B cell (primary cell): ENCODE results near the gene EFNA5. TPM values are rescaled to one million over a fixed set of nuclear protein-coding genes. Genes with fewer than 3 reads are reported as not detected.

ENCODE experiments used
- ATAC-seq: fragments of 200-7000 bp; cut with Tn5 transposase; one replicate; pipeline ENCODE4 v1.10.0; 2021; ENCODE audit warnings: low read depth, mild to moderate bottlenecking, moderate number of reproducible peaks, moderate library complexity
- CTCF ChIA-PET: fragments of 350-600 bp; sonication (Branson Sonifier 250); formaldehyde crosslinking; loops from one replicate; lab custom pipeline; 2021; ENCODE audit warnings: antibody characterized with exemption, inconsistent platforms; lab: Charles Lee
- POLR2A ChIA-PET: fragments of 350-600 bp; sonication (Branson Sonifier 250); formaldehyde crosslinking; loops from one replicate; lab custom pipeline; 2021; ENCODE audit warnings: antibody characterized with exemption; lab: Charles Lee
- DNase-seq: peaks from one replicate; pipeline ENCODE4 v3.0.0; 2013
- H2AFZ ChIP-seq: 2 replicates; pipeline ENCODE4 v1.6.1; 2012; ENCODE audit warnings: mild to moderate bottlenecking, low read depth, low read length; ENCODE audit not compliant: insufficient read depth, poor library complexity, severe bottlenecking
- H3K27ac ChIP-seq, 2 donors: 1 replicate in 1 of 2; 2 replicates in 1 of 2; pipeline ENCODE4 v1.5.1; 2012 to 2013; ENCODE audit warnings: low read length in 2 of 2, mild to moderate bottlenecking in 2 of 2, moderate library complexity in 1 of 2
- H3K27me3 ChIP-seq, 4 experiments: fragments of 200-600 bp in 1 of 4; sonication (generic) in 1 of 4; replicated peaks in 1 of 4; 1 replicate in 2 of 4; 2 replicates in 2 of 4; pipeline versions ENCODE4 v1.6.1 to v1.7.0; 2013 to 2016; ENCODE audit warnings: low read length in 3 of 4, mild to moderate bottlenecking in 2 of 4, mixed read lengths in 1 of 4, moderate library complexity in 1 of 4; ENCODE audit not compliant: insufficient read depth in 4 of 4, control insufficient read depth in 3 of 4; ENCODE audit errors: control extremely low read depth in 1 of 4
- H3K36me3 ChIP-seq, 2 experiments: replicated peaks in 1 of 2; 1 replicate in 1 of 2; 2 replicates in 1 of 2; pipeline versions ENCODE4 v1.6.1 to v1.7.1; 2013; ENCODE audit warnings: low read length in 1 of 2; ENCODE audit not compliant: insufficient read depth in 2 of 2, control insufficient read depth in 1 of 2; ENCODE audit errors: control extremely low read depth in 1 of 2, extremely low read depth in 1 of 2
- H3K4me1 ChIP-seq, 2 donors: fragments of 200-600 bp in 1 of 2; sonication (generic) in 1 of 2; 1 replicate in 1 of 2; 2 replicates in 1 of 2; pipeline versions ENCODE4 v1.5.1 to v1.6.1; 2013 to 2017; ENCODE audit warnings: low read length in 2 of 2; ENCODE audit not compliant: control insufficient read depth in 2 of 2, insufficient read depth in 2 of 2
- H3K4me2 ChIP-seq: replicated peaks from 2 replicates; pipeline ENCODE3; 2012; ENCODE audit warnings: mild to moderate bottlenecking, low read depth, low read length; ENCODE audit not compliant: poor library complexity, severe bottlenecking
- H3K4me3 ChIP-seq, 5 experiments: fragments of 200-600 bp in 1 of 5; sonication (generic) in 1 of 5; 1 replicate in 3 of 5; 2 replicates in 2 of 5; pipeline versions ENCODE4 v1.5.1 to v1.7.0; 2011 to 2016; ENCODE audit warnings: low read length in 4 of 5, mild to moderate bottlenecking in 4 of 5, low read depth in 2 of 5, control low read depth in 1 of 5, moderate library complexity in 1 of 5; ENCODE audit not compliant: insufficient read depth in 1 of 5; ENCODE audit errors: control extremely low read depth in 1 of 5, extremely low read depth in 1 of 5
- H3K79me2 ChIP-seq: fragments of 200-600 bp; sonication (generic); one replicate; pipeline ENCODE4 v1.6.0; 2016; ENCODE audit warnings: low read length; ENCODE audit not compliant: control insufficient read depth, insufficient read depth
- H3K9ac ChIP-seq: fragments of 200-600 bp; sonication (generic); 2 replicates; pipeline ENCODE4 v1.6.1; 2017; ENCODE audit warnings: mild to moderate bottlenecking, low read length, moderate library complexity
- H3K9me3 ChIP-seq, 3 donors: one replicate each; pipeline versions ENCODE4 v1.6.1 to v1.7.1; 2013; ENCODE audit warnings: low read length in 2 of 3; ENCODE audit not compliant: control insufficient read depth in 2 of 3, insufficient read depth in 1 of 3; ENCODE audit errors: control extremely low read depth in 1 of 3
- H4K20me1 ChIP-seq: 2 replicates; pipeline ENCODE4 v1.6.0; 2012; ENCODE audit warnings: mild to moderate bottlenecking, low read length; ENCODE audit not compliant: insufficient read depth, control insufficient read depth, poor library complexity, severe bottlenecking
- H3K27ac Mint-ChIP-seq: one replicate; pipeline ENCODE4 v1.8.0; 2021; ENCODE audit warnings: mixed read lengths
- H3K27me3 Mint-ChIP-seq: one replicate; pipeline ENCODE4 v1.8.0; 2021; ENCODE audit warnings: mixed read lengths
- H3K4me1 Mint-ChIP-seq: one replicate; pipeline ENCODE4 v1.8.0; 2021; ENCODE audit warnings: mixed read lengths
- H3K4me3 Mint-ChIP-seq: one replicate; pipeline ENCODE4 v1.8.0; 2021; ENCODE audit warnings: mixed read lengths
- H3K9me3 Mint-ChIP-seq: one replicate; pipeline ENCODE4 v1.8.0; 2022; ENCODE audit warnings: mixed read lengths; ENCODE audit not compliant: insufficient read depth
- EZH2 ChIP-seq: IDR thresholded peaks from 2 replicates; pipeline ENCODE4 v1.6.1; 2012; ENCODE audit warnings: borderline replicate concordance, low read depth, mild to moderate bottlenecking, moderate library complexity, low read length; ENCODE audit not compliant: insufficient read depth, poor library complexity, severe bottlenecking
- WGBS: methylation state at CpG from one replicate; pipeline ENCODE4 v1.1.5; 2013; ENCODE audit warnings: missing lambda C conversion rate; ENCODE audit not compliant: insufficient coverage; 5-methylcytosine and 5-hydroxymethylcytosine counted together
- intact Hi-C: fragments of 100-400 bp; cut with micrococcal nuclease; formaldehyde crosslinking; loops from one replicate; pipeline ENCODE4 v1.10.0; 2022
- polyA plus RNA-seq: library from polyadenylated mRNA; depleted of rRNA; stranded (reverse); fragments of >200 nt; gene quantifications from 2 replicates; pipeline ENCODE4 v1.2.3, GENCODE V29; 2012
- total RNA-seq, 2 donors: library from RNA; stranded (reverse); fragments of 120-200 nt in 1 of 2; gene quantifications; 1 replicate in 1 of 2; 2 replicates in 1 of 2; pipeline versions ENCODE4 v1.2.3 to v1.2.4, GENCODE V29; 2013 to 2022
- TF ChIP-seq, protein P1 (sequence below): fragments of 200-600 bp; IDR thresholded peaks from one replicate; pipeline ENCODE4 v1.8.0; 2022; ENCODE audit warnings: antibody characterized with exemption, mild to moderate bottlenecking

Gene EFNA5
- total and polyA plus RNA-seq, 2 donors (not counting 1 experiment from before 2014, with no cell fraction given) = not detected

DNA sequence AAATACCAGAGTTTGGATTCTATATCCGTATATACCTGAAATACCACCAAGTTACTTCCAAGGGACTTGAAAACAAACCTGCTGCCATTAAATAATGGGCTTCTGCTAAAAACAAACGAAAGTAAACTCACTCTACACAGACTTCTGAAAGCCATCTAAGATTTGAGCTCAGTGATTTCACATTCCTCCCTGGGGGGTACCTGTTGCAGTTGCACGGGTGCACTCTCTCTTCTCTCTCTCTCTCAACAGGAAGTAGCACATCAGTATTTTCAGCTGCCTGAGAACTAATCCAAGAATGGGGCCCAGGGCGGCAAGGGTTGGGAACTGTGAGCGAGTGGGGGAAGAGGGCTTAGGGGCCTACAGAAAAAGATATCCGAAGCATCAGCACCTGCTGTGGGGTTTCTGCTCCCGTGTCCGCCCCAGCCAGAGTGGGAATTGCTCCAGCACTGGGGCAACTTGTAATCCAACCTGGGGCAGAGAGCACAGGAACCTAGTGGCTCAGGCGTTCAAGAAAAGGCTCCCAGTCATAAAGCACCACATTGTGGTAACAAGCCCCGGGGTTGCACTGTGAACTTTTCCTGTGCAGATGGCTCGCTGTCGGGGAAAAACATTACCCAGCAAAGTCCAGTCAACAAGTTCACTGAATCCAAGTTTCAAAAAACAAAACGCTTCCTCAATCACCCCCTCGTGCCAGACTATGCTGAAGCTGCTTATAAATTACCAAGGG lies 99.8 kb downstream of the EFNA5 start:
- Histone ChIP-seq H3K9ac (peak overlapping the region; percentile 65), H3K4me1 (peaks cover 12 to 16% of the 10 kb centered on the region in 2 donors), H3K27ac (peak overlapping the region in 1 of 2 donors; percentile 10), H3K4me2 (peak overlapping the region; percentile 73), H3K27me3 (peaks cover 0 to 12% (median 5%) of the 10 kb centered on the region in 4 experiments), H3K9me3 (no peaks in the 10 kb centered on the region), H3K4me3 (peak overlapping the region in 4 of 5 experiments; percentile 37 to 63 (median 58)), H3K36me3 (no peaks in the 10 kb centered on the region), H2AFZ (peak overlapping the region; percentile 82), H3K79me2 (no peaks in the 10 kb centered on the region), H4K20me1 (no peaks in the 10 kb centered on the region)
- ATAC-seq = no peak
- TF ChIP-seq, protein P1, sequence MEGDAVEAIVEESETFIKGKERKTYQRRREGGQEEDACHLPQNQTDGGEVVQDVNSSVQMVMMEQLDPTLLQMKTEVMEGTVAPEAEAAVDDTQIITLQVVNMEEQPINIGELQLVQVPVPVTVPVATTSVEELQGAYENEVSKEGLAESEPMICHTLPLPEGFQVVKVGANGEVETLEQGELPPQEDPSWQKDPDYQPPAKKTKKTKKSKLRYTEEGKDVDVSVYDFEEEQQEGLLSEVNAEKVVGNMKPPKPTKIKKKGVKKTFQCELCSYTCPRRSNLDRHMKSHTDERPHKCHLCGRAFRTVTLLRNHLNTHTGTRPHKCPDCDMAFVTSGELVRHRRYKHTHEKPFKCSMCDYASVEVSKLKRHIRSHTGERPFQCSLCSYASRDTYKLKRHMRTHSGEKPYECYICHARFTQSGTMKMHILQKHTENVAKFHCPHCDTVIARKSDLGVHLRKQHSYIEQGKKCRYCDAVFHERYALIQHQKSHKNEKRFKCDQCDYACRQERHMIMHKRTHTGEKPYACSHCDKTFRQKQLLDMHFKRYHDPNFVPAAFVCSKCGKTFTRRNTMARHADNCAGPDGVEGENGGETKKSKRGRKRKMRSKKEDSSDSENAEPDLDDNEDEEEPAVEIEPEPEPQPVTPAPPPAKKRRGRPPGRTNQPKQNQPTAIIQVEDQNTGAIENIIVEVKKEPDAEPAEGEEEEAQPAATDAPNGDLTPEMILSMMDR = no peak
- no peak for TF ChIP-seq EZH2
- peak; percentile 10 for DNase-seq
- peaks cover 15% of the 10 kb centered on the region for H3K27me3 Mint-ChIP-seq
- H3K4me3 Mint-ChIP-seq = peak overlapping the region; percentile 85
- CTCF ChIA-PET = interaction anchor here (0.7 to 4.3 kb wide), 9 partner anchors 9 to 700 kb away, joined by 3 to 41 read pairs (median 4); no protein-coding TSS in a partner anchor
- intact Hi-C loops = no loop called here
- no peaks in the 10 kb centered on the region for H3K9me3 Mint-ChIP-seq
- H3K4me1 Mint-ChIP-seq = peaks cover 19% of the 10 kb centered on the region
- POLR2A ChIA-PET = no interaction called here
- H3K27ac Mint-ChIP-seq = no peak overlapping the region
- WGBS = 12% methylated on average over 10 of the region's 14 CpGs

DNA sequence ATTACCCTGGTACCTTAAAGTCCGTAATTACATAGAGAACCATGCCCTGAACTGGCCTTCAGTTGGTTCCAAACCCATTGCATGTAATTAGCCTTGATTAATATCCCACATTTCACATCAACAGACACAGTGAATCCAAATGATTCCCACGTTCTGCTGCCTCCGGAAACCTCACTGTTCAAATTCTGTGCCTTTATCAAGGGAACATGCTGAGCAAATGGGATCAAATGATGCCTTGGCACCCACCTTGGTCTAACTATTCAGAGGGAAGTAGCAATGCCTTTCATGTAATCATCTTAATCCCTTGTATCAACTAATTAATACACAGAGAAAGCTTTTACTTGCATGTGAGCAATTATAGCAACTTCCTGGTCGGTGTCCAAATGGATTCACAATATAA lies 100.6 kb downstream of the EFNA5 start:
- H3K27me3 Mint-ChIP-seq = peaks cover 15% of the 10 kb centered on the region
- H3K79me2 ChIP-seq = no peaks in the 10 kb centered on the region

More for the DNA sequence above, 100.6 kb downstream of the EFNA5 start:
- intact Hi-C loops = no loop called here
- H3K4me1 ChIP-seq = peaks cover 12 to 16% of the 10 kb centered on the region in 2 donors
- no peak overlapping the region for H3K9ac ChIP-seq
- TF ChIP-seq, protein P1 = no peak
- no peak for TF ChIP-seq EZH2
- no peak overlapping the region for H3K4me3 ChIP-seq
- peaks cover 0 to 12% (median 5%) of the 10 kb centered on the region in 4 experiments for H3K27me3 ChIP-seq
- H2AFZ ChIP-seq = no peak overlapping the region
- H3K9me3 Mint-ChIP-seq = no peaks in the 10 kb centered on the region
- 94% methylated on average over 3 of the region's 4 CpGs for WGBS
- no peak overlapping the region for H3K27ac ChIP-seq
- H3K36me3 ChIP-seq = no peaks in the 10 kb centered on the region
- DNase-seq (no peak), ATAC-seq (no peak)
- no peak overlapping the region for H3K4me3 Mint-ChIP-seq
- H4K20me1 ChIP-seq = no peaks in the 10 kb centered on the region
- ChIA-PET CTCF (interaction anchor here (0.6 to 4.3 kb wide), 6 partner anchors 8 to 776 kb away, joined by 3 to 41 read pairs (median 3); no protein-coding TSS in a partner anchor), POLR2A (no interaction called here)
- no peak overlapping the region for H3K27ac Mint-ChIP-seq
- H3K4me1 Mint-ChIP-seq = peaks cover 19% of the 10 kb centered on the region
- no peaks in the 10 kb centered on the region for H3K9me3 ChIP-seq
- H3K4me2 ChIP-seq = no peak overlapping the region
